GM12865 (cell line): ENCODE measurements around the gene TRIM71.

Source experiments
- DNase-seq: peaks from one replicate; pipeline ENCODE4 v3.0.0; 2010; ENCODE audit warnings: low read depth
- H3K4me3 ChIP-seq: 2 replicates; pipeline ENCODE4 v1.5.1; 2011; ENCODE audit warnings: mild to moderate bottlenecking, low read depth, low read length, control low read depth
- TF ChIP-seq, protein P1 (sequence below): IDR thresholded peaks from 2 replicates; pipeline ENCODE4 v1.5.1; 2011; ENCODE audit warnings: low read length, control low read depth, low read depth, inconsistent platforms; ENCODE audit not compliant: insufficient read depth; ENCODE audit errors: missing control alignments

Gene TRIM71

GRCh38 chr3:32902887-32903371 is 85.1 kb downstream of the TRIM71 start:
- peak; percentile 65 for DNase-seq
- peak overlapping the region; percentile 15; the same call in 1 of the 2 replicates for H3K4me3 ChIP-seq
- TF ChIP-seq, protein P1, sequence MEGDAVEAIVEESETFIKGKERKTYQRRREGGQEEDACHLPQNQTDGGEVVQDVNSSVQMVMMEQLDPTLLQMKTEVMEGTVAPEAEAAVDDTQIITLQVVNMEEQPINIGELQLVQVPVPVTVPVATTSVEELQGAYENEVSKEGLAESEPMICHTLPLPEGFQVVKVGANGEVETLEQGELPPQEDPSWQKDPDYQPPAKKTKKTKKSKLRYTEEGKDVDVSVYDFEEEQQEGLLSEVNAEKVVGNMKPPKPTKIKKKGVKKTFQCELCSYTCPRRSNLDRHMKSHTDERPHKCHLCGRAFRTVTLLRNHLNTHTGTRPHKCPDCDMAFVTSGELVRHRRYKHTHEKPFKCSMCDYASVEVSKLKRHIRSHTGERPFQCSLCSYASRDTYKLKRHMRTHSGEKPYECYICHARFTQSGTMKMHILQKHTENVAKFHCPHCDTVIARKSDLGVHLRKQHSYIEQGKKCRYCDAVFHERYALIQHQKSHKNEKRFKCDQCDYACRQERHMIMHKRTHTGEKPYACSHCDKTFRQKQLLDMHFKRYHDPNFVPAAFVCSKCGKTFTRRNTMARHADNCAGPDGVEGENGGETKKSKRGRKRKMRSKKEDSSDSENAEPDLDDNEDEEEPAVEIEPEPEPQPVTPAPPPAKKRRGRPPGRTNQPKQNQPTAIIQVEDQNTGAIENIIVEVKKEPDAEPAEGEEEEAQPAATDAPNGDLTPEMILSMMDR, result peak; percentile 44

- no peak overlapping the region for H3K4me3 ChIP-seq
- TF ChIP-seq, protein P1, result no peak
- DNase-seq, result no peak
Observed at GRCh38 chr3:32903953-32904352, 86.2 kb downstream of the TRIM71 start.

- TF ChIP-seq, protein P1, result no peak
- no peak overlapping the region for H3K4me3 ChIP-seq
- no peak for DNase-seq
Observed at GRCh38 chr3:32909999-32910398, 92.2 kb downstream of the TRIM71 start.

DNA sequence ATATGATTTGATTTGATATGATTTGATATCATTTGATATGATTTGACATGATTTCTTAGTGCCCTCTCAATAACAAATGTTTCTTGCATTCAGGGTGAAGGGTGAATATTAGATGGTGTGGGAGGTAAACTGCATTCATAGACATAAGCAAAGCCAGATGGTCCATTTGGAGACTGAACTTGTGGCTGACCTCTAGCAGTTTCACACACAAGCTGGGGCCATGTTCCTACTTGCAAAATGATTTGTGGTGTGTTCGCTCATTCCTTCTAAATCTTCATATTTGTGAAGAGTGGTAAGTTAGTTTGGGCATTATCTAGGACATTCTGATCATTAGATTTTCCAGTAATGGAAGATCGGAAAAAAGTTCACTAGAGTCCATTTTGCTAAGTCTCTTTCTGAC is 93.2 kb downstream of the TRIM71 start:
- DNase-seq, result no peak
- TF ChIP-seq, protein P1, result no peak
- no peak overlapping the region for H3K4me3 ChIP-seq

DNA sequence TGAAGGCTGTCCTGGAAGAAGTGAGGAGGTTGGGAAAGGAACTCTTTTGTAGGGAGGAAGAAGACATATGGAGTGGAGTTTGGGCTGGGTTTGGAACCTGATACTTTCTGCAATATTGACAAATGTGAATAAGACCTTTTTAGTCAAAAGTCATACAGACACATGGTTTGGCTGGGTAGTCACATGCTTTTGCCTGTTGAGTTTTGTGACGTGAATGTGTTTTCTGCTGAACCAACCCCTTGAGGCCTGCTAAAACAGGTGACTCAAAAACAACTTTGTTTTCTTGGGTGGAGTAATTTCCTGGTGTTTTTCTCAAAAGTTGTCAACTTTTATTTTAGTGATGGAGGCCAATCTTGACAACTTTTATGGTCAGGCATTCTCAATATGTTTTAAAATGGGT is 94.2 kb downstream of the TRIM71 start:
- TF ChIP-seq, protein P1, result no peak
- DNase-seq, result peak; percentile 42
- no peak overlapping the region for H3K4me3 ChIP-seq

DNA sequence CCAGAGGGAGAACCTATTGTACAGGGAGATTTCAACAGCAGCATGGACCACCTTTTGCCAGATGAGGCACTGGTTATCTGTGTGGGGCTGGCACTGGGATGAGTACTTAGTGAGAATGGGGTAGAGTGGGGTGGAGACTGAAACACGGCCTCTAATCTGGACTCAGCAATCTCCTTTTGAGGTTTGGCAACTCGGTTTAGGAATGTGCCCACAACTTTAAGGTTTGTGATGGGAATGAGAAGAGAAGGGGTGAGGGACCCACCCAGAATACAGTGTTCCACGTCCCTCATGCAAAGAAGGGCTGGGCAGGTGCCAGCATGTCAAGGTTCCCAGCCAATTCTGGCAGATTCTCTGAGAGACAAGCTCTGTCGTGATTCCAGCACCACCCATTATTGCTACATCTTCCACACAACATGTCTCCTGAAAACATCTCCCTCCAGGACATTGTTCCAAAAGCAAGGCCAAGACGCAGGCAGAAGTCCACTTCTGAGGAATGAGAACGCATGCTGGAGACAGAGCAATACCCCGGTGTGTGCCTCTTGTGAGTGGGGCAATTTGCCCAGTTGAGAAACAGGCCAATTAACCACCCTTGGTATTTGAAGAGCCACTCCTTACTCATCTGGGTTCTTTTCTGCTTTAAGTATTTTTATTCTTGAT is 96.1 kb downstream of the TRIM71 start:
- no peak overlapping the region for H3K4me3 ChIP-seq
- no peak for DNase-seq
- TF ChIP-seq, protein P1, result no peak

DNA sequence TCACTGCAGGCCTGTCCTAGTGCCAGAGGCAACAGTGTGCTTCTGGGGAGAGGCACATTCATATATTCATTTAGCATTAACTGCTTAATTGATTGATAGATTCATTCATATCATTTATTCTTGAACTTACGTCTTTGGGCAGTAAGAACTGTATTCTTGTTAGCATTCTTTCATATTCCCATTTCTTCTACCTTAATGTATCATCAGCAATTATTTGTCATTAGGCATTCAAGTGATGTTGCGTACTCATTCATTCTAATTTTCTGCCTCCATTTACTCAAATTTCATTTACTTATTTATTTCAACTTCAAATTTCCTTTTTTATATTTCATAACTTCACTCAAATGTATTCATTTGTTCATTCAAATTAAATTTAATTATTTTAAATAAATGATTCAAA is 102.1 kb downstream of the TRIM71 start:
- no peak for DNase-seq
- H3K4me3 ChIP-seq, result no peak overlapping the region
- TF ChIP-seq, protein P1, result no peak
